Astrocyte (in vitro differentiated cells and primary cell): ENCODE data around the gene TEX10. TPM values are rescaled to one million over a fixed set of nuclear protein-coding genes. Genes with fewer than 3 reads are reported as not detected.

Experiments
- DNase-seq: peaks from one replicate; pipeline ENCODE4 v3.0.0-alpha.2; 2010; ENCODE audit warnings: low read depth
- FAIRE-seq: peaks from 2 replicates; lab custom pipeline; 2011; peaks lifted over from hg19 to GRCh38; lab: Jason Lieb, UNC
- H2AFZ ChIP-seq: 2 replicates; pipeline ENCODE4 v1.6.0; 2012; ENCODE audit warnings: low read depth, low read length, inconsistent platforms
- H3K27ac ChIP-seq: 2 replicates; pipeline ENCODE4 v1.5.1; 2011; ENCODE audit warnings: low read depth, low read length, inconsistent platforms
- H3K27me3 ChIP-seq: 2 replicates; pipeline ENCODE4 v1.6.0; 2011; ENCODE audit warnings: low read length, inconsistent platforms; ENCODE audit not compliant: insufficient read depth
- H3K36me3 ChIP-seq: 2 replicates; pipeline ENCODE4 v1.5.1; 2011; ENCODE audit warnings: low read length, inconsistent platforms; ENCODE audit not compliant: insufficient read depth
- H3K4me1 ChIP-seq: 2 replicates; pipeline ENCODE4 v1.5.1; 2011; ENCODE audit warnings: low read length, inconsistent platforms; ENCODE audit not compliant: insufficient read depth
- H3K4me2 ChIP-seq: 2 replicates; pipeline ENCODE4 v1.6.0; 2012; ENCODE audit warnings: low read length, inconsistent platforms
- H3K4me3 ChIP-seq: 2 replicates; pipeline ENCODE4 v1.5.1; 2011; ENCODE audit warnings: low read depth, mild to moderate bottlenecking, low read length, inconsistent platforms; ENCODE audit not compliant: insufficient read depth
- H3K79me2 ChIP-seq: 2 replicates; pipeline ENCODE4 v1.6.0; 2012; ENCODE audit warnings: mild to moderate bottlenecking, low read length, inconsistent platforms; ENCODE audit not compliant: insufficient read depth
- H3K9ac ChIP-seq: 2 replicates; pipeline ENCODE4 v1.6.0; 2012; ENCODE audit warnings: mild to moderate bottlenecking, low read length, inconsistent platforms
- H3K9me3 ChIP-seq: 2 replicates; pipeline ENCODE4 v1.5.1; 2012; ENCODE audit warnings: low read depth, mild to moderate bottlenecking, low read length, inconsistent platforms; ENCODE audit not compliant: insufficient read depth
- H4K20me1 ChIP-seq: 2 replicates; pipeline ENCODE4 v1.6.0; 2012; ENCODE audit warnings: low read length, inconsistent platforms; ENCODE audit not compliant: insufficient read depth
- H3K27ac Mint-ChIP-seq: one replicate; pipeline ENCODE4 v1.8.0; 2021; ENCODE audit warnings: mild to moderate bottlenecking, mixed read lengths; ENCODE audit not compliant: unreplicated experiment
- H3K27me3 Mint-ChIP-seq: one replicate; pipeline ENCODE4 v1.8.0; 2021; ENCODE audit warnings: low read depth, mixed read lengths; ENCODE audit not compliant: unreplicated experiment
- H3K36me3 Mint-ChIP-seq: one replicate; pipeline ENCODE4 v1.8.0; 2021; ENCODE audit warnings: low read depth, mixed read lengths; ENCODE audit not compliant: unreplicated experiment
- H3K4me1 Mint-ChIP-seq: one replicate; pipeline ENCODE4 v1.8.0; 2021; ENCODE audit warnings: low read depth, mixed read lengths; ENCODE audit not compliant: unreplicated experiment
- H3K4me3 Mint-ChIP-seq: one replicate; pipeline ENCODE4 v1.8.0; 2021; ENCODE audit warnings: mild to moderate bottlenecking, moderate library complexity, mixed read lengths; ENCODE audit not compliant: unreplicated experiment
- H3K9me3 Mint-ChIP-seq: one replicate; pipeline ENCODE4 v1.8.0; 2021; ENCODE audit warnings: mild to moderate bottlenecking, mixed read lengths; ENCODE audit not compliant: unreplicated experiment
- CTCF ChIP-seq: IDR thresholded peaks from 2 replicates; pipeline ENCODE4 v1.5.1; 2011; ENCODE audit warnings: low read depth, mild to moderate bottlenecking, inconsistent platforms, low read length, moderate library complexity; ENCODE audit not compliant: insufficient read depth
- EZH2 ChIP-seq: IDR thresholded peaks from 2 replicates; pipeline ENCODE4 v1.6.1; 2012; ENCODE audit warnings: mild to moderate bottlenecking, low read length, inconsistent platforms; ENCODE audit not compliant: insufficient read depth
- total RNA-seq: library from RNA; stranded (reverse); gene quantifications from 2 replicates; pipeline ENCODE4 v1.2.1, GENCODE V29; 2021

Gene TEX10
- total RNA-seq, 1 donor from 2014 or later: 35.1 TPM

DNA sequence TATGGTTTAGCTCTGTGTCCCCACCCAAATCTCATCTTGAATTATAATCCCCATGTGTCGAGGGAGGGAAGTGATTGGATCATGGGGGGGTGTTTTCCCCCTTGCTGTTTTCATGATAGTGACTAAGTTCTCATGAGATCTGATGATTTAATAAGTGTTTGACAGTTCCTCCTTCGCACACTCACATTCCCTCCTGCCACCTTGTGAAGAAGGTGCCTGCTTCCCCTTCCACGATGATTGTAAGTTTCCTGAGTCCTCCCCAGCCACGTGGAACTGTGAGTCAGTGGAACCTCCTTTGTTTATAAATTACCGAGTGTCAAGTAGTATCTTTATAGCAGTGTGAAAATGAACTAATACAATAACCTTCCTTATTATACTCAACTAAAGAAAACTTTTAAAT, 24.3 kb upstream of the TEX10 start:
- H3K36me3 Mint-ChIP-seq: peaks cover 2% of the 10 kb centered on the region
- Histone ChIP-seq H3K27me3 (no peaks in the 10 kb centered on the region), H3K79me2 (no peaks in the 10 kb centered on the region), H3K4me2 (no peak overlapping the region), H3K9ac (no peak overlapping the region), H4K20me1 (no peaks in the 10 kb centered on the region), H2AFZ (no peak overlapping the region), H3K4me3 (no peak overlapping the region), H3K36me3 (no peaks in the 10 kb centered on the region), H3K9me3 (no peaks in the 10 kb centered on the region), H3K27ac (no peak overlapping the region), H3K4me1 (peaks cover 10% of the 10 kb centered on the region)
- H3K9me3 Mint-ChIP-seq: peaks cover 9% of the 10 kb centered on the region
- peaks cover 16% of the 10 kb centered on the region for H3K4me1 Mint-ChIP-seq
- peak overlapping the region; percentile 66 for H3K27ac Mint-ChIP-seq
- TF ChIP-seq CTCF (no peak), EZH2 (no peak)
- FAIRE-seq (peak; percentile 39), DNase-seq (no peak)
- H3K27me3 Mint-ChIP-seq: no peaks in the 10 kb centered on the region
- H3K4me3 Mint-ChIP-seq: no peak overlapping the region

DNA sequence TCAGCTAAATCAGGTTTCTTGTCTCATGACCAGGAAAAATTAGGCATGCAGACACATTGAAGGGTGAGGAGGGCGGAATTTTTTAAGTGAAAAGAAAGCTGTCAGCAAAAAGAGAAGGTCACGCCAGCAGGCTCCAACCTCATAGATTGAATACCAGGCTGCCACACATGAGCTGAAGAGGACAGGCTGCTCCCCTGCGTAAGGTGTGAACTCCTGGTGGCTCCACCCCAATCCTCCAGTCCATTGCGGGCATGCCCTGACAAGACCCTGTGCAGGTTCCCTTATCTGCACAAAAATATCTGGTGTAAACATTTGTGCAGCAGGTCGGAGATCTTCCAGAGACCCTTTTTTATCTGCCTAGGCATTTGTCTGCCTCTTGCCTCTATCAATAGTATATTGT, 22.9 kb upstream of the TEX10 start:
- Mint-ChIP-seq H3K9me3 (peaks cover 9% of the 10 kb centered on the region), H3K4me1 (peaks cover 16% of the 10 kb centered on the region), H3K27ac (no peak overlapping the region), H3K27me3 (no peaks in the 10 kb centered on the region), H3K36me3 (peaks cover 2% of the 10 kb centered on the region), H3K4me3 (no peak overlapping the region)
- no peaks in the 10 kb centered on the region for H3K27me3 ChIP-seq
- no peaks in the 10 kb centered on the region for H3K9me3 ChIP-seq
- no peaks in the 10 kb centered on the region for H3K79me2 ChIP-seq
- H4K20me1 ChIP-seq: no peaks in the 10 kb centered on the region
- no peaks in the 10 kb centered on the region for H3K36me3 ChIP-seq
- H3K4me1 ChIP-seq: peaks cover 10% of the 10 kb centered on the region
- no peak overlapping the region for H3K4me3 ChIP-seq
- no peak overlapping the region for H3K9ac ChIP-seq
- H3K4me2 ChIP-seq: no peak overlapping the region
- H3K27ac ChIP-seq: no peak overlapping the region
- no peak for FAIRE-seq
- no peak overlapping the region for H2AFZ ChIP-seq
- TF ChIP-seq EZH2 (no peak), CTCF (no peak)
- DNase-seq: no peak

- no peak overlapping the region for H3K4me2 ChIP-seq
- no peak for FAIRE-seq
- Mint-ChIP-seq H3K27me3 (no peaks in the 10 kb centered on the region), H3K27ac (no peak overlapping the region), H3K36me3 (peaks cover 10% of the 10 kb centered on the region), H3K4me1 (peaks cover 4% of the 10 kb centered on the region), H3K9me3 (peaks cover 17% of the 10 kb centered on the region), H3K4me3 (no peak overlapping the region)
- no peaks in the 10 kb centered on the region for H3K36me3 ChIP-seq
- DNase-seq: no peak
- H3K27ac ChIP-seq: no peak overlapping the region
- H3K79me2 ChIP-seq: no peaks in the 10 kb centered on the region
- no peaks in the 10 kb centered on the region for H4K20me1 ChIP-seq
- no peaks in the 10 kb centered on the region for H3K9me3 ChIP-seq
- H3K9ac ChIP-seq: no peak overlapping the region
- H3K4me3 ChIP-seq: no peak overlapping the region
- no peak for TF ChIP-seq CTCF
- TF ChIP-seq EZH2: no peak
- no peak overlapping the region for H2AFZ ChIP-seq
- H3K27me3 ChIP-seq: no peaks in the 10 kb centered on the region
- no peaks in the 10 kb centered on the region for H3K4me1 ChIP-seq
Observed at GRCh38 chr9:100372648-100373047, 19.9 kb upstream of the TEX10 start.
